GM12878 (cell line): ENCODE results near the gene PITPNC1. TPM values are rescaled to one million over a fixed set of nuclear protein-coding genes. Genes with fewer than 3 reads are reported as not detected.
A peak's percentile ranks its signal among the peaks of the same experiment; 100 is the strongest.

Experiments used
- BACH1 ChIP-seq: fragments of 450-650 bp; IDR thresholded peaks from 2 replicates; pipeline ENCODE4 v1.6.1; 2017; ENCODE audit warnings: mild to moderate bottlenecking, borderline replicate concordance
- BRCA1 ChIP-seq: IDR thresholded peaks from 2 replicates; pipeline ENCODE4 v1.6.1; 2011; ENCODE audit warnings: low read depth, low read length, improper control_type of control experiment
- CBFB ChIP-seq: IDR thresholded peaks from 2 replicates; pipeline ENCODE4 v1.6.1; 2016; ENCODE audit warnings: antibody characterized with exemption, low read depth
- CBX5 ChIP-seq: sonication (generic); IDR thresholded peaks from 2 replicates; pipeline ENCODE4 v1.6.1; 2016; ENCODE audit warnings: low read depth, moderate library complexity, mild to moderate bottlenecking, inconsistent platforms
- CHD1 ChIP-seq: IDR thresholded peaks from 2 replicates; pipeline ENCODE4 v1.6.1; 2012; ENCODE audit warnings: low read depth, low read length, improper control_type of control experiment
- ESRRA ChIP-seq: IDR thresholded peaks from 2 replicates; pipeline ENCODE4 v1.6.1; 2012; ENCODE audit warnings: mild to moderate bottlenecking, low read length, improper control_type of control experiment
- GATAD2B ChIP-seq: fragments of 450-650 bp; conservative IDR thresholded peaks from 2 replicates; pipeline ENCODE4 v1.6.1; 2017; ENCODE audit warnings: low read depth, mild to moderate bottlenecking, moderate library complexity
- IKZF1 ChIP-seq: fragments of 450-650 bp; conservative IDR thresholded peaks from 2 replicates; pipeline ENCODE4 v1.6.1; 2017; ENCODE audit warnings: antibody characterized with exemption, mild to moderate bottlenecking
- MEF2A ChIP-seq: IDR thresholded peaks from 2 replicates; pipeline ENCODE4 v1.6.1; 2011; ENCODE audit warnings: low read depth, mild to moderate bottlenecking, low read length, moderate library complexity; ENCODE audit not compliant: insufficient read depth
- MYC ChIP-seq: IDR thresholded peaks from 2 replicates; pipeline ENCODE4 v1.6.1; 2011; ENCODE audit warnings: mild to moderate bottlenecking, low read length, moderate library complexity, inconsistent platforms; ENCODE audit not compliant: insufficient read depth, insufficient replicate concordance, insufficient read length, severe bottlenecking
- NFYA ChIP-seq: IDR thresholded peaks from 2 replicates; pipeline ENCODE4 v1.6.1; 2011; ENCODE audit warnings: low read depth, mild to moderate bottlenecking, low read length, improper control_type of control experiment, borderline replicate concordance
- NR2C1 ChIP-seq: fragments of 450-650 bp; IDR thresholded peaks from 2 replicates; pipeline ENCODE4 v1.6.1; 2017; ENCODE audit warnings: antibody characterized with exemption, mild to moderate bottlenecking, moderate library complexity
- NR2C2 ChIP-seq: IDR thresholded peaks from 2 replicates; pipeline ENCODE4 v1.6.1; 2011; ENCODE audit warnings: borderline replicate concordance, low read depth; ENCODE audit not compliant: control insufficient read depth, insufficient read length
- PAX8 ChIP-seq: fragments of 450-650 bp; IDR thresholded peaks from 2 replicates; pipeline ENCODE4 v1.6.1; 2017; ENCODE audit warnings: mild to moderate bottlenecking, moderate library complexity
- POLR2A ChIP-seq: IDR thresholded peaks from 2 replicates; pipeline ENCODE4 v1.6.1; 2011; ENCODE audit warnings: low read depth, mild to moderate bottlenecking, low read length
- RAD21 ChIP-seq: IDR thresholded peaks from 2 replicates; pipeline ENCODE4 v1.6.1; 2011; ENCODE audit warnings: mild to moderate bottlenecking, low read depth, low read length, moderate library complexity; ENCODE audit not compliant: insufficient read depth
- RELA ChIP-seq: fragments of 450-650 bp; IDR thresholded peaks from 2 replicates; pipeline ENCODE4 v1.8.0; 2014; ENCODE audit warnings: borderline replicate concordance; ENCODE audit not compliant: partially characterized antibody
- SMAD5 ChIP-seq: IDR thresholded peaks from 2 replicates; pipeline ENCODE4 v1.6.1; 2016; ENCODE audit warnings: antibody characterized with exemption, low read depth
- SMARCA5 ChIP-seq: fragments of 450-650 bp; IDR thresholded peaks from 2 replicates; pipeline ENCODE4 v1.6.1; 2017; ENCODE audit warnings: mild to moderate bottlenecking
- WRNIP1 ChIP-seq: IDR thresholded peaks from 2 replicates; pipeline ENCODE4 v1.6.1; 2011; ENCODE audit warnings: low read depth, low read length, improper control_type of control experiment, borderline replicate concordance
- YBX1 ChIP-seq: fragments of 450-650 bp; IDR thresholded peaks from 2 replicates; pipeline ENCODE4 v1.6.1; 2016; ENCODE audit warnings: antibody characterized with exemption
- ZNF24 ChIP-seq: fragments of 450-650 bp; IDR thresholded peaks from 2 replicates; pipeline ENCODE4 v1.6.1; 2017; ENCODE audit warnings: antibody characterized with exemption, mild to moderate bottlenecking
- polyA plus RNA-seq, 11 experiments: library from polyadenylated mRNA; depleted of rRNA in 4 of 11; unstranded in 6 of 11; stranded (reverse) in 5 of 11; fragments of >200 nt; fragmentation: Nextera tagmentation in 4 of 11; fragmentation: Illumina TruSeq in 1 of 11; extraction: Ambion mirVana in 4 of 11; extraction: Trizol in 1 of 11; gene quantifications; 1 replicate in 1 of 11; 2 replicates in 10 of 11; pipeline versions ENCODE4 v1.2.1 to v1.2.3, GENCODE V29; 2011 to 2016; ENCODE audit warnings: inconsistent platforms in 2 of 11, missing spikeins in 2 of 11, low read depth in 1 of 11
- total RNA-seq, 4 experiments: library from RNA; depleted of rRNA in 3 of 4; stranded (reverse); fragments of >200 nt in 3 of 4; fragmentation: Illumina TruSeq in 1 of 4; extraction: Trizol in 1 of 4; gene quantifications; 2 replicates each; pipeline versions ENCODE4 v1.2.1 to v1.2.3, GENCODE V29; 2013 to 2021
- TF ChIP-seq, protein P1 (sequence below): fragments of 450-650 bp; IDR thresholded peaks from 2 replicates; pipeline ENCODE4 v1.6.1; 2018; ENCODE audit warnings: mild to moderate bottlenecking, low read depth, moderate library complexity; ENCODE audit not compliant: partially characterized antibody
- TF ChIP-seq, protein P2 (sequence below): IDR thresholded peaks from 2 replicates; pipeline ENCODE4 v1.6.1; 2012; ENCODE audit warnings: low read depth, low read length, improper control_type of control experiment
- TF ChIP-seq, protein P3 (sequence below): fragments of 450-650 bp; IDR thresholded peaks from 2 replicates; pipeline ENCODE4 v1.6.1; 2017; ENCODE audit warnings: mild to moderate bottlenecking, moderate library complexity

The PITPNC1 gene
- total and polyA plus RNA-seq, 10 of the 15 experiments (the other 5 are each of a cell fraction or from before 2014, with no cell fraction given) = 12.2 to 62.4 (median 47.3) TPM

DNA sequence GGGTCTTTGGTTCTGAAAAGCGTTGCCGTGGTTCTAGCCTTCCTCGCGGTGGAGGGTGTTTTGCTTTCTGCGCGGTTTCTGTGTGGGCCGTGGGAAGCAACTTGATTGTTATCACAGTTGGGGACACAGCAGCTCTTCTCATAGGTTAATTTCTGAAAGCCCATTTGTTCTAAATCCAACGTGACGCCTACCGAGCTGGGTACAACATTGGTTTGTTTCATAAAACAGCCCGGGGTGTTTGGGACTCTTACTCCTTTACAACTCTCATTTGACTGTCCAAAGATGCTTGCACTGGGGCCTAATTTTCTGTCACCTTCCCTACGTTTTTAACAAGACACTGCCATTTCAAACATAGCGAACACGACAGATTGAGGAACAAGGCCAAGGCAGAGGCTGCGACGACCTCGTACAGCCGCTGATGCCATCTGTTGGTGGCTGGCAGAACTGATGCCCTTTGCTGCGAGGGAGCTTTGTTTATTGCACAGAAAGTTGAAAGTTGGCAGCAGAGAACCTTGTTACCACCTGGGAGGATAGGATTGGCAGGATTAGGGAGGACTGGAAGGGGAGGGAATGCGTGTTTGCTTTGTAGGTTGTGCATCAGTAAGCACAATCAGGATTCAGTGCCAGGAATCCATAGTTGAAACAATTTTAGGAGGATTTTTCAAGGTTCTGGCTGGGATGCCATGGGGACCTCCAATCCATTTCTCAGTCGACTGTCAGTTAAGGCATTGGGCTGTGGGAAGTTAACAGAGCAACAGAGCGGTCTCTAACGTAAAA lies 98.3 kb downstream of the PITPNC1 start (continued):
- TF ChIP-seq, protein P1, sequence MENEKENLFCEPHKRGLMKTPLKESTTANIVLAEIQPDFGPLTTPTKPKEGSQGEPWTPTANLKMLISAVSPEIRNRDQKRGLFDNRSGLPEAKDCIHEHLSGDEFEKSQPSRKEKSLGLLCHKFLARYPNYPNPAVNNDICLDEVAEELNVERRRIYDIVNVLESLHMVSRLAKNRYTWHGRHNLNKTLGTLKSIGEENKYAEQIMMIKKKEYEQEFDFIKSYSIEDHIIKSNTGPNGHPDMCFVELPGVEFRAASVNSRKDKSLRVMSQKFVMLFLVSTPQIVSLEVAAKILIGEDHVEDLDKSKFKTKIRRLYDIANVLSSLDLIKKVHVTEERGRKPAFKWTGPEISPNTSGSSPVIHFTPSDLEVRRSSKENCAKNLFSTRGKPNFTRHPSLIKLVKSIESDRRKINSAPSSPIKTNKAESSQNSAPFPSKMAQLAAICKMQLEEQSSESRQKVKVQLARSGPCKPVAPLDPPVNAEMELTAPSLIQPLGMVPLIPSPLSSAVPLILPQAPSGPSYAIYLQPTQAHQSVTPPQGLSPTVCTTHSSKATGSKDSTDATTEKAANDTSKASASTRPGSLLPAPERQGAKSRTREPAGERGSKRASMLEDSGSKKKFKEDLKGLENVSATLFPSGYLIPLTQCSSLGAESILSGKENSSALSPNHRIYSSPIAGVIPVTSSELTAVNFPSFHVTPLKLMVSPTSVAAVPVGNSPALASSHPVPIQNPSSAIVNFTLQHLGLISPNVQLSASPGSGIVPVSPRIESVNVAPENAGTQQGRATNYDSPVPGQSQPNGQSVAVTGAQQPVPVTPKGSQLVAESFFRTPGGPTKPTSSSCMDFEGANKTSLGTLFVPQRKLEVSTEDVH = no peak
- no peak for TF ChIP-seq MYC
- TF ChIP-seq WRNIP1 = 0 out of 2 replicates have a peak, but pooled peaks have one; percentile 43
- no peak for TF ChIP-seq YBX1
- no peak for TF ChIP-seq SMAD5
- no peak for TF ChIP-seq BRCA1
- no peak; the same call in 1 of the 2 replicates for TF ChIP-seq CBFB
- peak; percentile 96 for TF ChIP-seq RAD21
- TF ChIP-seq NFYA = no peak
- no peak for TF ChIP-seq CBX5
- TF ChIP-seq GATAD2B = no peak
- no peak for TF ChIP-seq ZNF24
- TF ChIP-seq NR2C1 = no peak
- TF ChIP-seq BACH1 = no peak
- no peak for TF ChIP-seq PAX8
- no peak for TF ChIP-seq NR2C2
- peak; percentile 71; the same call in 1 of the 2 replicates for TF ChIP-seq SMARCA5
- TF ChIP-seq, protein P2, sequence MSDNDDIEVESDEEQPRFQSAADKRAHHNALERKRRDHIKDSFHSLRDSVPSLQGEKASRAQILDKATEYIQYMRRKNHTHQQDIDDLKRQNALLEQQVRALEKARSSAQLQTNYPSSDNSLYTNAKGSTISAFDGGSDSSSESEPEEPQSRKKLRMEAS = no peak; the same call in 1 of the 2 replicates
- TF ChIP-seq, protein P3, sequence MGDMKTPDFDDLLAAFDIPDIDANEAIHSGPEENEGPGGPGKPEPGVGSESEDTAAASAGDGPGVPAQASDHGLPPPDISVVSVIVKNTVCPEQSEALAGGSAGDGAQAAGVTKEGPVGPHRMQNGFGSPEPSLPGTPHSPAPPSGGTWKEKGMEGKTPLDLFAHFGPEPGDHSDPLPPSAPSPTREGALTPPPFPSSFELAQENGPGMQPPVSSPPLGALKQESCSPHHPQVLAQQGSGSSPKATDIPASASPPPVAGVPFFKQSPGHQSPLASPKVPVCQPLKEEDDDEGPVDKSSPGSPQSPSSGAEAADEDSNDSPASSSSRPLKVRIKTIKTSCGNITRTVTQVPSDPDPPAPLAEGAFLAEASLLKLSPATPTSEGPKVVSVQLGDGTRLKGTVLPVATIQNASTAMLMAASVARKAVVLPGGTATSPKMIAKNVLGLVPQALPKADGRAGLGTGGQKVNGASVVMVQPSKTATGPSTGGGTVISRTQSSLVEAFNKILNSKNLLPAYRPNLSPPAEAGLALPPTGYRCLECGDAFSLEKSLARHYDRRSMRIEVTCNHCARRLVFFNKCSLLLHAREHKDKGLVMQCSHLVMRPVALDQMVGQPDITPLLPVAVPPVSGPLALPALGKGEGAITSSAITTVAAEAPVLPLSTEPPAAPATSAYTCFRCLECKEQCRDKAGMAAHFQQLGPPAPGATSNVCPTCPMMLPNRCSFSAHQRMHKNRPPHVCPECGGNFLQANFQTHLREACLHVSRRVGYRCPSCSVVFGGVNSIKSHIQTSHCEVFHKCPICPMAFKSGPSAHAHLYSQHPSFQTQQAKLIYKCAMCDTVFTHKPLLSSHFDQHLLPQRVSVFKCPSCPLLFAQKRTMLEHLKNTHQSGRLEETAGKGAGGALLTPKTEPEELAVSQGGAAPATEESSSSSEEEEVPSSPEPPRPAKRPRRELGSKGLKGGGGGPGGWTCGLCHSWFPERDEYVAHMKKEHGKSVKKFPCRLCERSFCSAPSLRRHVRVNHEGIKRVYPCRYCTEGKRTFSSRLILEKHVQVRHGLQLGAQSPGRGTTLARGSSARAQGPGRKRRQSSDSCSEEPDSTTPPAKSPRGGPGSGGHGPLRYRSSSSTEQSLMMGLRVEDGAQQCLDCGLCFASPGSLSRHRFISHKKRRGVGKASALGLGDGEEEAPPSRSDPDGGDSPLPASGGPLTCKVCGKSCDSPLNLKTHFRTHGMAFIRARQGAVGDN = no peak; the same call in 1 of the 2 replicates
- peak; percentile 27; the same call in 1 of the 2 replicates for TF ChIP-seq IKZF1
- no peak for TF ChIP-seq MEF2A
- TF ChIP-seq RELA = no peak
- no peak for TF ChIP-seq ESRRA
- TF ChIP-seq CHD1 = no peak
- TF ChIP-seq POLR2A = 0 out of 2 replicates have a peak, but pooled peaks have one; percentile 24
